Adrenal gland (tissue), 12 donors: Measurements from ENCODE around the gene IHH. TPM values are rescaled to one million over a fixed set of nuclear protein-coding genes. Genes with fewer than 3 reads are reported as not detected.

Experiments
- DNase-seq, 7 donors: peaks; one replicate each; pipeline ENCODE4 v3.0.0-alpha.2; 2019 to 2020
- H3K27ac ChIP-seq, 5 donors: fragments of 200-600 bp; sonication (generic) in 4 of 5; 1 replicate in 3 of 5; 2 replicates in 2 of 5; pipeline versions ENCODE4 v1.5.1 to v1.8.0; 2016 to 2020; ENCODE audit warnings: mild to moderate bottlenecking in 1 of 5
- H3K27me3 ChIP-seq: fragments of 200-600 bp; 2 replicates; pipeline ENCODE4 v1.8.0; 2021
- H3K36me3 ChIP-seq, 2 donors: fragments of 200-600 bp; replicated peaks in 1 of 2; 1 replicate in 1 of 2; 2 replicates in 1 of 2; pipeline versions ENCODE4 v1.5.1 to v1.8.0; 2018 to 2022
- H3K4me1 ChIP-seq, 2 donors: fragments of 200-600 bp; replicated peaks in 1 of 2; 1 replicate in 1 of 2; 2 replicates in 1 of 2; pipeline versions ENCODE4 v1.5.1 to v1.8.0; 2018 to 2021
- H3K4me3 ChIP-seq, 4 donors: fragments of 200-600 bp; sonication (generic) in 3 of 4; one replicate each; pipeline ENCODE4 v1.5.1; 2016 to 2018
- H3K9me3 ChIP-seq, 3 donors: fragments of 200-600 bp; sonication (generic) in 1 of 3; replicated peaks in 1 of 3; 1 replicate in 2 of 3; 2 replicates in 1 of 3; pipeline versions ENCODE4 v1.5.1 to v1.8.0; 2016 to 2021
- CTCF ChIP-seq, 6 experiments: fragments of 450-650 bp in 4 of 6; fragments of 200-600 bp in 2 of 6; sonication (generic) in 1 of 6; IDR thresholded peaks; 1 replicate in 5 of 6; 2 replicates in 1 of 6; pipeline versions ENCODE4 v1.5.1 to v1.8.0; 2016 to 2021; ENCODE audit warnings: antibody characterized with exemption in 6 of 6, mild to moderate bottlenecking in 2 of 6, moderate library complexity in 1 of 6
- POLR2A ChIP-seq, 2 donors: fragments of 450-650 bp; IDR thresholded peaks; one replicate each; pipeline ENCODE4 v1.6.1; 2017; ENCODE audit warnings: antibody characterized with exemption in 2 of 2, mild to moderate bottlenecking in 2 of 2, moderate library complexity in 1 of 2
- WGBS, 4 donors: extraction: QIAGEN DNeasy Blood & Tissue Kit in 2 of 4; methylation state at CpG; one replicate each; pipeline versions ENCODE4 v1.1.5 to v1.1.7; 2013 to 2017; 5-methylcytosine and 5-hydroxymethylcytosine counted together
- intact Hi-C, 2 donors: fragments of 100-400 bp; cut with DNase I; formaldehyde crosslinking; loops; one replicate each; pipeline versions ENCODE4 v1.14.1 to v1.15.0; 2022 to 2023
- polyA plus RNA-seq, 3 donors: library from polyadenylated mRNA; stranded (reverse); fragments of 200-250 nt in 2 of 3; fragments of 350-450 nt in 1 of 3; fragmentation: Illumina TruSeq in 1 of 3; extraction: RNeasy Lipid Tissue Mini Kit (QIAGEN cat#74804) in 1 of 3; gene quantifications; one replicate each; pipeline ENCODE4 v1.2.3, GENCODE V29; 2013 to 2014
- total RNA-seq, 9 donors: library from RNA; depleted of rRNA in 4 of 9; stranded (reverse); fragments of >200 nt in 4 of 9; fragments of 120-200 nt in 1 of 9; fragmentation: NEBNext Ultra II Directional in 1 of 9; extraction: Animal tissue kit (Norgen Biotek cat#: 25700) in 1 of 9; gene quantifications; one replicate each; pipeline versions ENCODE4 v1.1.0 to v1.2.4, GENCODE V29; 2013 to 2023
- donor health status: healthy with polysubstance abuse.
- donor health status: Bipolar disorder and iron deficiency.
- donor health status: DM: yes; HTN: yes; CAD: no.
- donor health status: DM: no; HTN: no; CAD: no.
- donor health status: DM: no; HTN: no; CAD: no.
- donor health status: DM: yes; HTN: yes; CAD: no.

IHH gene
- total and polyA plus RNA-seq, 12 donors = 0.11 to 0.17 TPM; not detected in 10

- Histone ChIP-seq H3K9me3 (no peaks in the 10 kb centered on the region), H3K36me3 (no peaks in the 10 kb centered on the region), H3K4me1 (peaks cover 20 to 34% of the 10 kb centered on the region in 2 donors), H3K27ac (no peak overlapping the region), H3K27me3 (peaks cover 47% of the 10 kb centered on the region), H3K4me3 (no peak overlapping the region)
- TF ChIP-seq CTCF (IDR thresholded peaks at IDR 0.05) (no peak), POLR2A (IDR thresholded peaks at IDR 0.05) (no peak)
- 58 to 79% (median 71%) methylated on average over 9 of the region's 9 CpGs for WGBS, 4 donors
- intact Hi-C loops = loop anchor here (2.0 to 10.0 kb wide), 4 partner anchors 58 to 248 kb away; partner anchors contain the start of gene PTPRN (in 1 of the 2)
- DNase-seq = no peak
Measured at GRCh38 chr2:219056176-219056895, 4.4 kb downstream of the IHH start.

GRCh38 chr2:219054956-219055903 lies 5.5 kb downstream of the IHH start:
- WGBS, 4 donors = 81 to 94% (median 86%) methylated on average over 12 to 43 of the region's 43 CpGs
- no peak for TF ChIP-seq CTCF (IDR thresholded peaks at IDR 0.05)
- no peak overlapping the region for H3K4me3 ChIP-seq
- H3K27me3 ChIP-seq = peaks cover 44% of the 10 kb centered on the region
- DNase-seq = no peak
- peaks cover 12 to 26% of the 10 kb centered on the region in 2 donors for H3K4me1 ChIP-seq
- intact Hi-C loops = loop anchor here in 1 of 2 donors (5.0 to 10.0 kb wide), 3 partner anchors 60 to 250 kb away; partner anchors contain the start of gene PTPRN
- H3K9me3 ChIP-seq = no peaks in the 10 kb centered on the region
- H3K27ac ChIP-seq = no peak overlapping the region
- H3K36me3 ChIP-seq = no peaks in the 10 kb centered on the region

- intact Hi-C loops = no loop called here
- Histone ChIP-seq H3K36me3 (no peaks in the 10 kb centered on the region), H3K27ac (no peak overlapping the region), H3K4me1 (no peaks in the 10 kb centered on the region), H3K4me3 (no peak overlapping the region), H3K9me3 (no peaks in the 10 kb centered on the region), H3K27me3 (peaks cover 14% of the 10 kb centered on the region)
- TF ChIP-seq POLR2A (IDR thresholded peaks at IDR 0.05) (no peak), CTCF (IDR thresholded peaks at IDR 0.05) (no peak)
- no peak for DNase-seq
- 62 to 80% (median 72%) methylated on average over 4 to 6 of the region's 6 CpGs for WGBS, 4 donors
Measured at GRCh38 chr2:219049282-219049681, 11.4 kb downstream of the IHH start.

GRCh38 chr2:219045937-219046550 lies 14.7 kb downstream of the IHH start:
- peaks cover 28% of the 10 kb centered on the region for H3K27me3 ChIP-seq
- H3K4me1 ChIP-seq = no peaks in the 10 kb centered on the region
- 4 to 10% (median 6%) methylated on average over 6 of the region's 6 CpGs for WGBS, 4 donors
- no peak overlapping the region for H3K4me3 ChIP-seq
- TF ChIP-seq CTCF (IDR thresholded peaks at IDR 0.05) (no peak), POLR2A (IDR thresholded peaks at IDR 0.05) (no peak)
- no peaks in the 10 kb centered on the region for H3K36me3 ChIP-seq
- intact Hi-C loops = no loop called here
- no peak overlapping the region for H3K27ac ChIP-seq
- H3K9me3 ChIP-seq = no peaks in the 10 kb centered on the region
- DNase-seq = peak in 3 of 7 donors; percentile 37 to 42 (median 42)
